Activated T-cell treated with anti-CD3 and anti-CD28 coated beads, Interleukin-2, amount 50 U/mL, for 72 hours (primary cell): Measurements from ENCODE around the gene BLOC1S6. TPM values are rescaled to one million over a fixed set of nuclear protein-coding genes. Genes with fewer than 3 reads are reported as not detected.

Source experiments
- ATAC-seq, 2 donors: fragments of 150-1000 bp; cut with Tn5 transposase; replicated peaks in 1 of 2; 2 replicates each; pipeline ENCODE4 v1.10.0; 2021; ENCODE audit warnings: moderate library complexity in 2 of 2, mild to moderate bottlenecking in 1 of 2
- DNase-seq, 2 donors: peaks; one replicate each; pipeline ENCODE4 v3.0.0; 2021 to 2022; ENCODE audit warnings: mixed read lengths in 1 of 2
- H3K27ac Mint-ChIP-seq: one replicate; pipeline ENCODE4 v1.8.0; 2022; ENCODE audit warnings: mild to moderate bottlenecking, moderate library complexity, mixed read lengths
- H3K27me3 Mint-ChIP-seq: one replicate; pipeline ENCODE4 v1.8.0; 2022; ENCODE audit warnings: low read depth, mixed read lengths
- H3K36me3 Mint-ChIP-seq, 2 donors: one replicate each; pipeline ENCODE4 v1.8.0; 2022; ENCODE audit warnings: mixed read lengths in 2 of 2, mild to moderate bottlenecking in 1 of 2; ENCODE audit not compliant: insufficient read depth in 2 of 2
- H3K4me1 Mint-ChIP-seq: one replicate; pipeline ENCODE4 v1.8.0; 2022; ENCODE audit warnings: low read depth, mixed read lengths
- H3K4me3 Mint-ChIP-seq, 2 donors: one replicate each; pipeline ENCODE4 v1.8.0; 2022; ENCODE audit warnings: mild to moderate bottlenecking in 2 of 2, mixed read lengths in 2 of 2, moderate library complexity in 2 of 2
- H3K9me3 Mint-ChIP-seq, 2 donors: one replicate each; pipeline ENCODE4 v1.8.0; 2022; ENCODE audit warnings: mixed read lengths in 2 of 2
- total RNA-seq, 2 donors: library from RNA; stranded (reverse); gene quantifications; one replicate each; pipeline ENCODE4 v1.2.3, GENCODE V29; 2022

Gene BLOC1S6
- total RNA-seq: 10 to 100 TPM; 52.5 to 60.0 TPM

- Mint-ChIP-seq H3K36me3 (peaks cover 3% of the 10 kb centered on the region in 2 donors), H3K4me1 (peaks cover 32% of the 10 kb centered on the region), H3K4me3 (peak within 1 kb of the TSS; percentile 89 to 94), H3K9me3 (no peaks in the 10 kb centered on the region), H3K27ac (peak within 1 kb of the TSS; percentile 98), H3K27me3 (no peaks in the 10 kb centered on the region)
- ATAC-seq (peak; percentile 88 to 91), DNase-seq (peak; percentile 88)
These were observed at the start of gene BLOC1S6 for GRCh38 chr15:45587095-45587862. BLOC1S6 (plus strand) TSS chr15:45587379; CDS start chr15:45587444, 65 bp downstream.

GRCh38 chr15:45539680-45540079 lies 47.5 kb upstream of the BLOC1S6 start:
- Mint-ChIP-seq H3K27me3 (no peaks in the 10 kb centered on the region), H3K4me3 (no peak overlapping the region), H3K9me3 (no peaks in the 10 kb centered on the region), H3K27ac (no peak overlapping the region), H3K4me1 (no peaks in the 10 kb centered on the region), H3K36me3 (no peaks in the 10 kb centered on the region)
- ATAC-seq (no peak), DNase-seq (no peak)

GRCh38 chr15:45540531-45540930 lies 46.6 kb upstream of the BLOC1S6 start:
- no peaks in the 10 kb centered on the region for H3K9me3 Mint-ChIP-seq
- H3K36me3 Mint-ChIP-seq: no peaks in the 10 kb centered on the region
- H3K4me3 Mint-ChIP-seq: no peak overlapping the region
- no peaks in the 10 kb centered on the region for H3K27me3 Mint-ChIP-seq
- no peaks in the 10 kb centered on the region for H3K4me1 Mint-ChIP-seq
- DNase-seq: no peak
- no peak overlapping the region for H3K27ac Mint-ChIP-seq
- no peak for ATAC-seq

- H3K36me3 Mint-ChIP-seq: no peaks in the 10 kb centered on the region
- no peaks in the 10 kb centered on the region for H3K27me3 Mint-ChIP-seq
- no peaks in the 10 kb centered on the region for H3K4me1 Mint-ChIP-seq
- H3K4me3 Mint-ChIP-seq: no peak overlapping the region
- ATAC-seq (no peak), DNase-seq (no peak)
- H3K9me3 Mint-ChIP-seq: no peaks in the 10 kb centered on the region
- no peak overlapping the region for H3K27ac Mint-ChIP-seq
These were observed 44.1 kb upstream of the BLOC1S6 start for GRCh38 chr15:45543051-45543450.

- Mint-ChIP-seq H3K27me3 (peaks cover 7% of the 10 kb centered on the region), H3K4me1 (no peaks in the 10 kb centered on the region), H3K4me3 (no peak overlapping the region), H3K27ac (no peak overlapping the region), H3K9me3 (no peaks in the 10 kb centered on the region), H3K36me3 (no peaks in the 10 kb centered on the region)
- no peak for ATAC-seq
- no peak for DNase-seq
These were observed 42.7 kb upstream of the BLOC1S6 start for GRCh38 chr15:45544266-45545023.

GRCh38 chr15:45546789-45547188 lies 40.4 kb upstream of the BLOC1S6 start:
- Mint-ChIP-seq H3K36me3 (no peaks in the 10 kb centered on the region), H3K4me3 (no peak overlapping the region), H3K4me1 (no peaks in the 10 kb centered on the region), H3K27me3 (peaks cover 7% of the 10 kb centered on the region), H3K27ac (no peak overlapping the region), H3K9me3 (no peaks in the 10 kb centered on the region)
- no peak for ATAC-seq
- no peak for DNase-seq

- H3K27me3 Mint-ChIP-seq: peaks cover 7% of the 10 kb centered on the region
- no peaks in the 10 kb centered on the region for H3K36me3 Mint-ChIP-seq
- no peak overlapping the region for H3K27ac Mint-ChIP-seq
- no peaks in the 10 kb centered on the region for H3K9me3 Mint-ChIP-seq
- H3K4me1 Mint-ChIP-seq: no peaks in the 10 kb centered on the region
- ATAC-seq (no peak), DNase-seq (no peak)
- H3K4me3 Mint-ChIP-seq: no peak overlapping the region
These were observed 38.2 kb upstream of the BLOC1S6 start for GRCh38 chr15:45548753-45549520.

- Mint-ChIP-seq H3K4me3 (no peak overlapping the region), H3K9me3 (no peaks in the 10 kb centered on the region), H3K36me3 (no peaks in the 10 kb centered on the region), H3K4me1 (no peaks in the 10 kb centered on the region), H3K27ac (no peak overlapping the region), H3K27me3 (peaks cover 12% of the 10 kb centered on the region)
- DNase-seq: no peak
- no peak for ATAC-seq
These were observed 37.5 kb upstream of the BLOC1S6 start for GRCh38 chr15:45549541-45550220.

- no peak overlapping the region for H3K27ac Mint-ChIP-seq
- H3K9me3 Mint-ChIP-seq: no peaks in the 10 kb centered on the region
- ATAC-seq (no peak), DNase-seq (no peak)
- no peaks in the 10 kb centered on the region for H3K36me3 Mint-ChIP-seq
- H3K27me3 Mint-ChIP-seq: peaks cover 13% of the 10 kb centered on the region
- no peaks in the 10 kb centered on the region for H3K4me1 Mint-ChIP-seq
- H3K4me3 Mint-ChIP-seq: no peak overlapping the region
These were observed 36.7 kb upstream of the BLOC1S6 start for GRCh38 chr15:45550436-45550835.

- H3K27me3 Mint-ChIP-seq: peaks cover 16% of the 10 kb centered on the region
- H3K4me1 Mint-ChIP-seq: no peaks in the 10 kb centered on the region
- no peaks in the 10 kb centered on the region for H3K36me3 Mint-ChIP-seq
- H3K4me3 Mint-ChIP-seq: no peak overlapping the region
- H3K27ac Mint-ChIP-seq: no peak overlapping the region
- ATAC-seq (no peak), DNase-seq (no peak)
- no peaks in the 10 kb centered on the region for H3K9me3 Mint-ChIP-seq
These were observed 35.5 kb upstream of the BLOC1S6 start for GRCh38 chr15:45551676-45552075.

- Mint-ChIP-seq H3K4me3 (no peak overlapping the region), H3K4me1 (no peaks in the 10 kb centered on the region), H3K27ac (no peak overlapping the region), H3K27me3 (peaks cover 25% of the 10 kb centered on the region), H3K36me3 (no peaks in the 10 kb centered on the region), H3K9me3 (no peaks in the 10 kb centered on the region)
- DNase-seq (no peak), ATAC-seq (no peak)
These were observed 31.1 kb upstream of the BLOC1S6 start for GRCh38 chr15:45555934-45556608.

GRCh38 chr15:45572617-45573016 lies 14.6 kb upstream of the BLOC1S6 start:
- no peak overlapping the region for H3K27ac Mint-ChIP-seq
- no peaks in the 10 kb centered on the region for H3K4me1 Mint-ChIP-seq
- peaks cover 23% of the 10 kb centered on the region for H3K27me3 Mint-ChIP-seq
- DNase-seq (no peak), ATAC-seq (no peak)
- no peaks in the 10 kb centered on the region for H3K36me3 Mint-ChIP-seq
- no peaks in the 10 kb centered on the region for H3K9me3 Mint-ChIP-seq
- H3K4me3 Mint-ChIP-seq: no peak overlapping the region
